WTC11 (cell line): ENCODE results near the gene SELL. TPM values are rescaled to one million over a fixed set of nuclear protein-coding genes. Genes with fewer than 3 reads are reported as not detected.

Experiments
- ATAC-seq: fragments of 200-7000 bp; cut with Tn5 transposase; 2 replicates; pipeline ENCODE4 v1.10.0; 2021; ENCODE audit warnings: mild to moderate bottlenecking, moderate library complexity
- CTCF ChIA-PET: fragments of 300-600 bp; sonication (Branson Sonifier 250); formaldehyde crosslinking; loops from one replicate; lab custom pipeline; 2021; ENCODE audit warnings: antibody characterized with exemption; lab: Charles Lee
- POLR2A ChIA-PET: fragments of 350-600 bp; sonication (Branson Sonifier 250); formaldehyde crosslinking; loops from one replicate; lab custom pipeline; 2021; ENCODE audit warnings: antibody characterized with exemption; lab: Charles Lee
- DNase-seq: peaks from one replicate; pipeline ENCODE4 v3.0.0; 2021; ENCODE audit warnings: low spot score
- H3K27ac Mint-ChIP-seq: 2 replicates; pipeline ENCODE4 v1.8.0; 2021; ENCODE audit warnings: mixed read lengths
- H3K27me3 Mint-ChIP-seq: 2 replicates; pipeline ENCODE4 v1.8.0; 2021; ENCODE audit warnings: low read depth, mild to moderate bottlenecking, moderate library complexity, mixed read lengths
- H3K36me3 Mint-ChIP-seq: 2 replicates; pipeline ENCODE4 v1.8.0; 2021; ENCODE audit warnings: mixed read lengths
- H3K4me1 Mint-ChIP-seq: 2 replicates; pipeline ENCODE4 v1.8.0; 2022; ENCODE audit warnings: mixed read lengths
- H3K4me3 Mint-ChIP-seq: 2 replicates; pipeline ENCODE4 v1.8.0; 2021; ENCODE audit warnings: mild to moderate bottlenecking, moderate library complexity, mixed read lengths
- H3K9me3 Mint-ChIP-seq: 2 replicates; pipeline ENCODE4 v1.8.0; 2021; ENCODE audit warnings: mixed read lengths
- ATF2 ChIP-seq: sonication (generic); formaldehyde crosslinking; IDR thresholded peaks from 2 replicates; pipeline ENCODE4 v1.8.1; 2022; ENCODE audit warnings: low read depth, missing genetic modification reagents, borderline replicate concordance
- ATF6 ChIP-seq: sonication (generic); formaldehyde crosslinking; IDR thresholded peaks from 2 replicates; pipeline ENCODE4 v1.8.1; 2023; ENCODE audit warnings: mild to moderate bottlenecking, missing genetic modification reagents
- CDX4 ChIP-seq: fragments of 250-450 bp; sonication (Bioruptor Pico); IDR thresholded peaks from 2 replicates; pipeline ENCODE4 v1.9.0; 2021; ENCODE audit warnings: moderate library complexity, mild to moderate bottlenecking, inconsistent platforms, borderline replicate concordance
- E2F1 ChIP-seq: sonication (generic); formaldehyde crosslinking; IDR thresholded peaks from 2 replicates; pipeline ENCODE4 v1.8.0; 2022; ENCODE audit warnings: mild to moderate bottlenecking, missing genetic modification reagents
- E2F4 ChIP-seq: sonication (generic); formaldehyde crosslinking; IDR thresholded peaks from 2 replicates; pipeline ENCODE4 v1.8.1; 2022; ENCODE audit warnings: low read depth, mild to moderate bottlenecking, moderate library complexity, missing genetic modification reagents, borderline replicate concordance
- EMX1 ChIP-seq: fragments of 250-450 bp; sonication (Bioruptor Pico); IDR thresholded peaks from 2 replicates; pipeline ENCODE4 v1.8.0; 2021; ENCODE audit warnings: mild to moderate bottlenecking
- ERG ChIP-seq: fragments of 250-450 bp; sonication (Bioruptor Pico); IDR thresholded peaks from 2 replicates; pipeline ENCODE4 v1.8.0; 2021; ENCODE audit warnings: mild to moderate bottlenecking
- FOXP1 ChIP-seq: sonication (generic); formaldehyde crosslinking; IDR thresholded peaks from 2 replicates; pipeline ENCODE4 v1.8.0; 2022; ENCODE audit warnings: missing genetic modification reagents, mild to moderate bottlenecking, moderate library complexity, borderline replicate concordance
- GTF2I ChIP-seq: fragments of 250-450 bp; sonication (Bioruptor Pico); conservative IDR thresholded peaks from 2 replicates; pipeline ENCODE4 v1.4.0; 2021; ENCODE audit warnings: mild to moderate bottlenecking
- MLX ChIP-seq: sonication (generic); formaldehyde crosslinking; IDR thresholded peaks from 2 replicates; pipeline ENCODE4 v1.8.1; 2023; ENCODE audit warnings: mild to moderate bottlenecking, missing genetic modification reagents, moderate library complexity
- NFATC4 ChIP-seq: fragments of 250-450 bp; sonication (Bioruptor Pico); IDR thresholded peaks from 2 replicates; pipeline ENCODE4 v1.9.0; 2021; ENCODE audit warnings: mild to moderate bottlenecking
- NFYB ChIP-seq: sonication (generic); formaldehyde crosslinking; conservative IDR thresholded peaks from 2 replicates; pipeline ENCODE4 v1.8.0; 2022; ENCODE audit warnings: low read depth, missing genetic modification reagents
- SP1 ChIP-seq: sonication (generic); formaldehyde crosslinking; conservative IDR thresholded peaks from 2 replicates; pipeline ENCODE4 v1.8.1; 2022; ENCODE audit warnings: missing genetic modification reagents
- TCF7 ChIP-seq: sonication (generic); formaldehyde crosslinking; IDR thresholded peaks from 2 replicates; pipeline ENCODE4 v1.8.0; 2022; ENCODE audit warnings: mild to moderate bottlenecking, low read depth, missing genetic modification reagents, moderate library complexity
- TP53 ChIP-seq: sonication (generic); formaldehyde crosslinking; IDR thresholded peaks from 2 replicates; pipeline ENCODE4 v1.8.1; 2023; ENCODE audit warnings: mild to moderate bottlenecking, missing genetic modification reagents
- USF2 ChIP-seq: sonication (generic); formaldehyde crosslinking; IDR thresholded peaks from 2 replicates; pipeline ENCODE4 v1.8.1; 2023; ENCODE audit warnings: mild to moderate bottlenecking, missing genetic modification reagents, moderate library complexity
- ZNF219 ChIP-seq: sonication (generic); formaldehyde crosslinking; IDR thresholded peaks from 2 replicates; pipeline ENCODE4 v1.8.0; 2023; ENCODE audit warnings: missing genetic modification reagents, mild to moderate bottlenecking, borderline replicate concordance
- ZNF425 ChIP-seq: fragments of 250-450 bp; sonication (Bioruptor Pico); conservative IDR thresholded peaks from 2 replicates; pipeline ENCODE4 v1.9.0; 2021; ENCODE audit warnings: mild to moderate bottlenecking
- ZNF512 ChIP-seq: sonication (generic); formaldehyde crosslinking; IDR thresholded peaks from 2 replicates; pipeline ENCODE4 v1.8.1; 2022; ENCODE audit warnings: missing genetic modification reagents, borderline replicate concordance
- total RNA-seq: library from RNA; stranded (reverse); gene quantifications from 3 replicates; pipeline ENCODE4 v1.2.3, GENCODE V29; 2021

The SELL gene
- total RNA-seq, 1 experiment from 2014 or later = 0.26 TPM

GRCh38 chr1:169648187-169648586, 63.2 kb downstream of the SELL start:
- CTCF ChIA-PET = no interaction called here
- Mint-ChIP-seq H3K27me3 (no peaks in the 10 kb centered on the region; the same call in 1 of the 2 replicates), H3K9me3 (no peaks in the 10 kb centered on the region), H3K36me3 (no peaks in the 10 kb centered on the region), H3K4me3 (no peak overlapping the region), H3K4me1 (no peaks in the 10 kb centered on the region), H3K27ac (no peak overlapping the region)
- DNase-seq = no peak
- no peak for ATAC-seq
- POLR2A ChIA-PET = no interaction called here
- TF ChIP-seq TCF7 (CRISPR knock-in tag) (no peak), USF2 (CRISPR knock-in tag) (no peak), NFYB (no peak), E2F1 (no peak), SP1 (no peak), NFATC4 (CRISPR knock-in tag) (no peak), ZNF219 (CRISPR knock-in tag) (no peak), ZNF425 (CRISPR knock-in tag) (no peak), CDX4 (CRISPR knock-in tag) (no peak), ATF2 (CRISPR knock-in tag) (no peak)
- TF ChIP-seq, all 79 proteins: peak for 0

GRCh38 chr1:169647512-169647911, 63.9 kb downstream of the SELL start:
- Mint-ChIP-seq H3K4me1 (no peaks in the 10 kb centered on the region), H3K9me3 (no peaks in the 10 kb centered on the region), H3K27me3 (no peaks in the 10 kb centered on the region; the same call in 1 of the 2 replicates), H3K4me3 (no peak overlapping the region), H3K36me3 (no peaks in the 10 kb centered on the region), H3K27ac (no peak overlapping the region)
- ATAC-seq (no peak), DNase-seq (no peak)
- ChIA-PET POLR2A (no interaction called here), CTCF (no interaction called here)
- no peak for TF ChIP-seq E2F4 (CRISPR knock-in tag)
- TF ChIP-seq FOXP1 (CRISPR knock-in tag) = no peak
- TF ChIP-seq ZNF512 (CRISPR knock-in tag) = no peak
- TF ChIP-seq EMX1 = no peak
- no peak for TF ChIP-seq TP53
- no peak for TF ChIP-seq GTF2I (CRISPR knock-in tag)
- TF ChIP-seq MLX (CRISPR knock-in tag) = no peak
- no peak for TF ChIP-seq NFATC4 (CRISPR knock-in tag)
- no peak for TF ChIP-seq ATF6 (CRISPR knock-in tag)
- TF ChIP-seq ERG (CRISPR knock-in tag) = no peak
